ENCODE results near the gene PLTP.

DNA sequence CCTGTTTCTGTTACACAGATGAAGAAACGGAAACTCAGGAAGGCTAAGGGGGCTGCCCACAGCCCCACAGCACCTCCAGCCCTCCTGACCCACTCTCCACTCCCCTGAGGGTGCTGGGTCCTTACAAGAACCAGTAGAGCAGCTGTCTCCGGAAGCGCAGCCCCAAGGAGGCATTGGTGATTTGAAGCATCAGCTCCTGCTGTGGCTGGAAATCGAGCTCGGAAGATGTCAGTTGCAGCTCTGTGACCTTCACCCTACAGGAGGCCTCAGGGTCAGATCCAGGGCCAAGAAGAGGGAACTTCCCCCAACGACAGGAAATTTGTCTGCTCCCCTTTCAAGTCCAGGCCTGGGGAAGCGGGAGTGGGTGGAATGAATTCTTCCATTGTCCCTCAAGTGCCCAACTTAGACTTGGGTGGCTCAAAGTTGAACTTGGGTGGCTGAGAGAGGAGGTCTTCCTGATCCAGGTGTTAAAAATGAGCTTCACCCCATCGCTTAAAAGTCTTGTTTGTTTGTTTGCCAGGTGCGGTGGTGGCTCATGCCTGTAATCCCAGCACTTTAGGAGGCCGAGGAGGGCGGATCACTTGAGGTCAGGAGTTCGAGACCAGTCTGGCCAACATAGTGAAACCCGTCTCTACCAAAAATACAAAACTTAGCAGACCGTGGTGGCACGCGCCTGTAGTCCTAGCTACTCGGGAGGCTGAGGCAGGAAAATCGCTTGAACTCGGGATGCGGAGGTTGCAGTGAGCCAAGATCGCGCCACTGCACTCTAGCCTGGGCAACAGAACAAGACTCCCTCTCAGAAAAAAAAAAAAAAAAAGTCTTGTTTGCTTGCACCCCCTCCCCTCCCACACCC, 1.9 kb downstream of the PLTP start:
- TF ChIP-seq, protein P1, sequence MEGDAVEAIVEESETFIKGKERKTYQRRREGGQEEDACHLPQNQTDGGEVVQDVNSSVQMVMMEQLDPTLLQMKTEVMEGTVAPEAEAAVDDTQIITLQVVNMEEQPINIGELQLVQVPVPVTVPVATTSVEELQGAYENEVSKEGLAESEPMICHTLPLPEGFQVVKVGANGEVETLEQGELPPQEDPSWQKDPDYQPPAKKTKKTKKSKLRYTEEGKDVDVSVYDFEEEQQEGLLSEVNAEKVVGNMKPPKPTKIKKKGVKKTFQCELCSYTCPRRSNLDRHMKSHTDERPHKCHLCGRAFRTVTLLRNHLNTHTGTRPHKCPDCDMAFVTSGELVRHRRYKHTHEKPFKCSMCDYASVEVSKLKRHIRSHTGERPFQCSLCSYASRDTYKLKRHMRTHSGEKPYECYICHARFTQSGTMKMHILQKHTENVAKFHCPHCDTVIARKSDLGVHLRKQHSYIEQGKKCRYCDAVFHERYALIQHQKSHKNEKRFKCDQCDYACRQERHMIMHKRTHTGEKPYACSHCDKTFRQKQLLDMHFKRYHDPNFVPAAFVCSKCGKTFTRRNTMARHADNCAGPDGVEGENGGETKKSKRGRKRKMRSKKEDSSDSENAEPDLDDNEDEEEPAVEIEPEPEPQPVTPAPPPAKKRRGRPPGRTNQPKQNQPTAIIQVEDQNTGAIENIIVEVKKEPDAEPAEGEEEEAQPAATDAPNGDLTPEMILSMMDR (IDR thresholded peaks at IDR 0.05) = no peak
- TF ChIP-seq POLR2A (IDR thresholded peaks at IDR 0.05) (no peak), POLR2AphosphoS5 (IDR thresholded peaks at IDR 0.05) (no peak), EP300 (IDR thresholded peaks at IDR 0.05) (no peak)

All from gastroesophageal sphincter (tissue), 3 donors.